ENCODE results near the gene CR2. TPM values are rescaled to one million over a fixed set of nuclear protein-coding genes. Genes with fewer than 3 reads are reported as not detected.

CR2 gene
- total and polyA plus RNA-seq, 2 of the 4 experiments (the other 2 are of a cell fraction), result not detected

GRCh38 chr1:207470927-207471326 is 16.8 kb downstream of the CR2 start:
- no peak overlapping the region for H3K9ac ChIP-seq (ENCODE audit: low read depth, low read length)
- WGBS, 2 experiments (ENCODE audit: extremely low coverage in 2 of 2, insufficient read length in 1 of 2), result no CpG with 5 or more reads among the region's 2 CpGs

More at GRCh38 chr1:207470927-207471326, 16.8 kb downstream of the CR2 start:
- no peak overlapping the region for H3K4ac ChIP-seq (ENCODE audit: low read depth, low read length)
- no peak overlapping the region for H2AK9ac ChIP-seq (replicated peaks; ENCODE audit: low read depth, low read length, poor library complexity)
- no peak overlapping the region for H2AFZ ChIP-seq (replicated peaks; ENCODE audit: low read length, poor library complexity)
- H2BK15ac ChIP-seq (ENCODE audit: low read depth, low read length), result no peak overlapping the region
- no peak overlapping the region for H4K91ac ChIP-seq (ENCODE audit: insufficient read depth, low read depth, low read length)
- CTCF ChIA-PET, result no interaction called here
- DNase-seq (no peak), ATAC-seq (ENCODE audit: low read depth) (no peak)
- H3K18ac ChIP-seq (ENCODE audit: low read depth, low read length), result no peak overlapping the region
- TF ChIP-seq BHLHE40 (IDR thresholded peaks at IDR 0.05; ENCODE audit: low read depth, low read length), result no peak
- TF ChIP-seq RCOR1 (IDR thresholded peaks at IDR 0.05; ENCODE audit: insufficient replicate concordance, low read length), result no peak
- TF ChIP-seq CEBPB (IDR thresholded peaks at IDR 0.05; ENCODE audit: low read depth, low read length), result no peak
- no peak for TF ChIP-seq CHD1 (IDR thresholded peaks at IDR 0.05; ENCODE audit: low read depth, low read length)
- no peak for TF ChIP-seq NFE2L2 (IDR thresholded peaks at IDR 0.05; ENCODE audit: low read depth, low read length)
- TF ChIP-seq POLR2A (IDR thresholded peaks at IDR 0.05; ENCODE audit: low read depth, low read length), result no peak
- TF ChIP-seq, protein P1, sequence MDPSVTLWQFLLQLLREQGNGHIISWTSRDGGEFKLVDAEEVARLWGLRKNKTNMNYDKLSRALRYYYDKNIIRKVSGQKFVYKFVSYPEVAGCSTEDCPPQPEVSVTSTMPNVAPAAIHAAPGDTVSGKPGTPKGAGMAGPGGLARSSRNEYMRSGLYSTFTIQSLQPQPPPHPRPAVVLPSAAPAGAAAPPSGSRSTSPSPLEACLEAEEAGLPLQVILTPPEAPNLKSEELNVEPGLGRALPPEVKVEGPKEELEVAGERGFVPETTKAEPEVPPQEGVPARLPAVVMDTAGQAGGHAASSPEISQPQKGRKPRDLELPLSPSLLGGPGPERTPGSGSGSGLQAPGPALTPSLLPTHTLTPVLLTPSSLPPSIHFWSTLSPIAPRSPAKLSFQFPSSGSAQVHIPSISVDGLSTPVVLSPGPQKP (IDR thresholded peaks at IDR 0.05; ENCODE audit: borderline replicate concordance, low read depth, low read length), result no peak
- no peak for TF ChIP-seq MAFK (IDR thresholded peaks at IDR 0.05; ENCODE audit: low read depth, low read length)
- no peak for TF ChIP-seq USF2 (IDR thresholded peaks at IDR 0.05; ENCODE audit: low read depth, low read length)
- no peak for TF ChIP-seq RFX5 (IDR thresholded peaks at IDR 0.05; ENCODE audit: low read depth, low read length)
- TF ChIP-seq RAD21 (IDR thresholded peaks at IDR 0.05; ENCODE audit: low read length), result no peak
- TF ChIP-seq FOS (IDR thresholded peaks at IDR 0.05; ENCODE audit: low read depth, low read length), result no peak
- no peak for TF ChIP-seq MAZ (IDR thresholded peaks at IDR 0.05; ENCODE audit: borderline replicate concordance, low read depth, low read length)
- TF ChIP-seq CTCF (conservative IDR thresholded peaks at IDR 0.05; ENCODE audit: low read depth, low read length), result no peak
- no peak for TF ChIP-seq MXI1 (IDR thresholded peaks at IDR 0.05; ENCODE audit: borderline replicate concordance, low read depth, low read length)
- TF ChIP-seq SMC3 (IDR thresholded peaks at IDR 0.05; ENCODE audit: low read depth, low read length), result no peak
- no peaks in the 10 kb centered on the region for H3K27me3 ChIP-seq (ENCODE audit: control insufficient read depth, insufficient read depth, low read length)
- in situ Hi-C loops (cut with MboI; ENCODE audit: low sequenced_read_pairs) (no loop called here), dilution Hi-C loops (cut with HindIII; ENCODE audit: low sequenced_read_pairs, unreplicated experiment) (no loop called here), intact Hi-C loops (cut with micrococcal nuclease) (no loop called here)
- BruUV-seq (replicated peaks), result no TSS peak
- H2BK120ac ChIP-seq (ENCODE audit: low read depth, low read length), result no peak overlapping the region
- H2BK20ac ChIP-seq (ENCODE audit: low read depth, low read length), result no peak overlapping the region
- H3K79me1 ChIP-seq (ENCODE audit: low read depth in 1 of 2, low read length in 2 of 2), result no peaks in the 10 kb centered on the region
- no peak overlapping the region for H2AK5ac ChIP-seq (ENCODE audit: low read depth, low read length)
- no peaks in the 10 kb centered on the region for H3K36me3 ChIP-seq (ENCODE audit: control insufficient read depth, insufficient read depth, low read length)
- H3K4me2 ChIP-seq (ENCODE audit: low read depth, low read length), result no peak overlapping the region
- H4K5ac ChIP-seq (ENCODE audit: low read depth, low read length), result no peak overlapping the region
- no peak overlapping the region for H2BK5ac ChIP-seq (ENCODE audit: low read depth, low read length, poor library complexity, severe bottlenecking)
- H3K56ac ChIP-seq (ENCODE audit: extremely low read depth, insufficient read depth, low read length), result no peak overlapping the region
- no peak overlapping the region for H3K27ac ChIP-seq (ENCODE audit: insufficient read depth, low read length)
- no peak overlapping the region for H3K23ac ChIP-seq (ENCODE audit: low read depth, low read length)
- POLR2A ChIA-PET (ENCODE audit: unreplicated experiment), result no interaction called here
- no peaks in the 10 kb centered on the region for H3K9me3 ChIP-seq (ENCODE audit: control insufficient read depth, insufficient read depth, low read length)
- H3K4me1 ChIP-seq (ENCODE audit: control insufficient read depth, insufficient read depth, low read length), result no peaks in the 10 kb centered on the region
- H3K4me3 ChIP-seq (ENCODE audit: insufficient read depth, low read depth, low read length), result no peak overlapping the region
- no peak overlapping the region for H4K8ac ChIP-seq (ENCODE audit: low read depth in 2 of 2, low read length in 2 of 2)
- no peaks in the 10 kb centered on the region for H3K9me1 ChIP-seq (ENCODE audit: insufficient read depth, low read length)
- no peak overlapping the region for H3K14ac ChIP-seq (replicated peaks; ENCODE audit: low read depth, low read length)
- H4K20me1 ChIP-seq (ENCODE audit: insufficient read depth, low read length), result no peaks in the 10 kb centered on the region

All from IMR-90 (cell line).